ENCODE results near the gene LAMP5.

Gene LAMP5

DNA sequence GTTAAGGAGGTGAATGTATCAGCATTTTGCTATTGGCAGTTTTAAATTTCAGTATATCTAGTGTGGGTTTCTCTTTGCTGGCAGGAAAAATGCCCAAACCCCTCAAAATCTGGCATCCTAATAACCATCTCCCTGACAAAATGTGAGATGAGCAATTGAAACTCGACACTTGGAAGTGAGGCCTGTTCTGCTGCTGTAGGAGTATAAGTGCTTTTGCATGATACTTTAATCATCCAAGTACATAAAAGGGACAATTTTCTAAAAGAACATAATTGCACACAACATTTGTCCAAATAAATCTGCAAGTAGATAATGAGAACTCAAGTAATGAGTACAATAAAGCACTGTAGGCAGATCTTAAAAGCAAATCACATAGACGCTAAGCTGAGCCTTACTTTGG lies 36.5 kb downstream of the LAMP5 start:
- no peak for DNase-seq (ENCODE audit: low spot score)
- no peak overlapping the region for H3K27ac ChIP-seq
- no peak for TF ChIP-seq CTCF (IDR thresholded peaks at IDR 0.05)
- H3K4me3 ChIP-seq: no peak overlapping the region

DNA sequence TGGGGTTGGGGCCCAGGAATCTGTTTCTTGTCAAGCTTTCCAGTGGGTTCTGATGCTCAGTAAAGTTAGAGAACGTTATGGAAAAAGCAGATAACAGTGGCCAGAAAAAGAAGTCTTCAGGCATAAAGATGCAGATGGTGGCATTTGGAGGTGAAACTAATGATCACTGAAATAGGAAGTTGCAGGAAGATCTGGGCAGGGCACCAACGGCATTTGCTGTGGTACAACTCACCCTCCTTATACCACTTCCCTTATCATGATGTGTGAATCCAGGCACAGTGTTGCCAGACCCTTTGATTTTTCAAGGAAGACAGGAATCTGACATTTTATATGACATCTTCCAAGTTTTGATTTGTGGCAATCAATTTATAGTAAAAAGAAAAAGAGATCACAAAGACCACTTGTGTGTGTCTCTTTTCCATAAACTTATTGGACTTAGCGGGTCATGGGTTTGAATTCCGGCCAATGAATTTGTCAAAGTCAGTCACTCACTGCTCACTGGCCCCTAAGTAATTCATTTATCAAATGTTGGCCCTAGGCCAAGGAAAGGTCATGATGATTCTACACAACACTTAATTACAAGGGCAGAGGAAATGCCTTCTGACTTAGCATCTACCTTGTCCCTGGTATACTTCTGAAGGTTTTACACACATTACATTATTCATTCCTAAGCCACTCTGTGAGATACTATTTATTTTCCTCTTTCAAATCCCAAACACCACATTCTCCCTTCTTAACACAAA lies 37.6 kb downstream of the LAMP5 start:
- no peak overlapping the region for H3K4me3 ChIP-seq
- no peak overlapping the region for H3K27ac ChIP-seq
- TF ChIP-seq CTCF (IDR thresholded peaks at IDR 0.05): no peak
- DNase-seq (ENCODE audit: low spot score): no peak

DNA sequence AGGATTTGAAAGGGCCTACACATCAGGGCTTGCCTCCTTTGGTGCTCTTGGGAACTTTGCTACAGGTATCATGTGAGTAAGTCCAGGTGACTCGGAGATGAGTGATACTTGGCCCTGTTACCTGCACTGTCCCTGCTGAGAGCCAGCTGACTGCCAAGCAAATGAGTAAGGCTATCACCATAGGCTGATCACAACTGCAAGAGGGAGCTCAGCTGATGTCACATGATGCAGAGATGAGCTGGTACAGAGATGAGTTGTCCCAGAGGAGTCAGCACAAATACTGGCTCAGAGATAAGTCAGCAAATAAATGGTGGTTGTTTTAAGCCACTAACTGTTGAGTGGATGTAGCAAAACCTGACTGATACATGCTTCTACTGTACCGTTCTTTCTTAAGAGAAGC lies 41.4 kb downstream of the LAMP5 start:
- TF ChIP-seq CTCF (IDR thresholded peaks at IDR 0.05): no peak
- no peak for DNase-seq (ENCODE audit: low spot score)
- Histone ChIP-seq H3K4me3 (no peak overlapping the region), H3K27ac (no peak overlapping the region)

GRCh38 chr20:9557411-9557810 lies 43.0 kb downstream of the LAMP5 start:
- H3K4me3 ChIP-seq: no peak overlapping the region
- no peak for TF ChIP-seq CTCF (IDR thresholded peaks at IDR 0.05)
- no peak for DNase-seq (ENCODE audit: low spot score)
- no peak overlapping the region for H3K27ac ChIP-seq

- TF ChIP-seq CTCF (IDR thresholded peaks at IDR 0.05): no peak
- no peak for DNase-seq (ENCODE audit: low spot score)
- no peak overlapping the region for H3K4me3 ChIP-seq
- H3K27ac ChIP-seq: no peak overlapping the region
Observed at GRCh38 chr20:9565910-9566550, 51.6 kb downstream of the LAMP5 start.

DNA sequence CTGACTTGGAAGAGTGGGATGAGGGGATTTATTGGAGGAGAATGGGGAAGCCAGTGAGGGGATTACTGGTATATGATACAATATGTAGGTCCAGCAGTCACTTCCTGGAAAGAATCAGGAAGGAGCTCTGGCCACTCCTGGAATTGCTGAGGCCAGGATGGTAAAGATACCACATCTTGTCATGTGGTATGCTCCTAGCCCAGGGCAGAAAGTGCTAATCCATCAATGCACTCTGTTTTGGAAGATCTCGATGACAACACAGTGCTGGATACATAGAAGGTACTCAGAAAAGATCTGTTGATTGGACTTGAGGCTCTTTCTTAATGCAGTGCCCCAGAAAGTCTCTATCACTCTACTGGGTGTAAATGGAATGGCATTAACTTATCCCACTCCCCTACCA lies 52.6 kb downstream of the LAMP5 start:
- TF ChIP-seq CTCF (IDR thresholded peaks at IDR 0.05): no peak
- no peak for DNase-seq (ENCODE audit: low spot score)
- Histone ChIP-seq H3K27ac (no peak overlapping the region), H3K4me3 (no peak overlapping the region)

- H3K4me3 ChIP-seq: no peak overlapping the region
Observed at GRCh38 chr20:9570612-9571011, 56.2 kb downstream of the LAMP5 start.

More at GRCh38 chr20:9570612-9571011, 56.2 kb downstream of the LAMP5 start:
- no peak for DNase-seq (ENCODE audit: low spot score)
- no peak overlapping the region for H3K27ac ChIP-seq
- TF ChIP-seq CTCF (IDR thresholded peaks at IDR 0.05): no peak
